ENCODE data around the gene TRMT61B.
A peak's percentile ranks its signal among the peaks of the same experiment; 100 is the strongest.

DNA sequence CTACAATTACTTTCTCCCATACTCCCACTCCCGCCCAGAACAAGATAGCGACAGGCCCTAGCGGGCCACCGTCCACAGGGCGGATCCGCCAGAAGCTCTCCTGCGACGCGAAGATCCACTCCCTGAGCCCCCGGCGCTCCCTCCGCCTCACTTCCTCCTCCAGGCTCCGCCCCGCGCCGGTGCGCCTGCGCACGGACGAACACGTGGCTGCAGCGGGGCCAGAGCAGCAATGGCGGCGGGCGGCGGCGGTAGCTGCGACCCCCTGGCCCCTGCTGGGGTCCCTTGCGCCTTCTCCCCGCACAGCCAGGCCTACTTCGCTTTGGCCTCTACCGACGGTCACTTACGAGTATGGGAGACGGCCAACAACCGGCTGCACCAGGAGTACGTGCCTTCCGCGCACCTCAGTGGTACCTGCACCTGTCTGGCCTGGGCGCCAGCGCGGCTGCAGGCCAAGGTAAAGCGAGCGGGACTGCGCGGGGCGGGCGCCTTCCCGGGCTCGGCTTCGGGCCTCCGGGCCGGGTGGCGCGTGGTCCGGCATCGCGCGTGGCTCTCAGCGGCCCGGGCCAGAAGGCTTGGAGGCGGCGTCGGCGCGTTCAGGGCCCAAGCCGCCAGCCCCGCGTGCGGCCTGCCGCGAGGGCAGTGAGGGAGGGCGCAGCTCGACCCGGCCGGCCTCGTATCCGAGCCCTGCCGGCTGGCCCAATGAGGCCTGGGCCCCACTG, 24.5 kb upstream of the TRMT61B start, which contains the start of gene WDR43:
- no peak for TF ChIP-seq CTCF (IDR thresholded peaks at IDR 0.05 in 4 of 5, conservative IDR thresholded peaks at IDR 0.05 in 1 of 5)
- TF ChIP-seq POLR2A (IDR thresholded peaks at IDR 0.05) = peak; percentile 94 to 95
